ENCODE measurements around the gene DECR2. TPM values are rescaled to one million over a fixed set of nuclear protein-coding genes. Genes with fewer than 3 reads are reported as not detected.

DECR2 gene
- total RNA-seq, 1 donor from 2014 or later: 17.4 TPM

GRCh38 chr16:426115-426905 is 24.6 kb downstream of the DECR2 start:
- FAIRE-seq (no peak), DNase-seq (ENCODE audit: low read depth) (no peak)
- no peaks in the 10 kb centered on the region for H3K27me3 ChIP-seq (ENCODE audit: insufficient read depth, low read length)
- peak overlapping the region; percentile 71 for H3K4me3 ChIP-seq (ENCODE audit: insufficient read depth, low read depth, low read length)
- no peaks in the 10 kb centered on the region for H3K9me3 Mint-ChIP-seq (ENCODE audit: unreplicated experiment)
- TF ChIP-seq CTCF (IDR thresholded peaks at IDR 0.05; ENCODE audit: insufficient read depth, low read depth, low read length) (no peak), EZH2 (IDR thresholded peaks at IDR 0.05; ENCODE audit: insufficient read depth, low read length) (no peak)
- peak overlapping the region; percentile 41 for H3K27ac Mint-ChIP-seq (ENCODE audit: unreplicated experiment)
- peak overlapping the region; percentile 96 for H3K4me2 ChIP-seq (ENCODE audit: low read length)
- no peaks in the 10 kb centered on the region for H3K9me3 ChIP-seq (ENCODE audit: insufficient read depth, low read depth, low read length)
- peaks cover 16% of the 10 kb centered on the region for H3K4me1 Mint-ChIP-seq (ENCODE audit: low read depth, unreplicated experiment)
- peaks cover 25% of the 10 kb centered on the region for H3K4me1 ChIP-seq (ENCODE audit: insufficient read depth, low read length)
- peaks cover 7% of the 10 kb centered on the region for H3K36me3 Mint-ChIP-seq (ENCODE audit: low read depth, unreplicated experiment)
- H3K4me3 Mint-ChIP-seq (ENCODE audit: unreplicated experiment): peak overlapping the region; percentile 86
- peaks cover 50% of the 10 kb centered on the region for H3K79me2 ChIP-seq (ENCODE audit: insufficient read depth, low read length)
- H3K9ac ChIP-seq (ENCODE audit: low read length): peak overlapping the region; percentile 72
- no peak overlapping the region for H2AFZ ChIP-seq (ENCODE audit: low read depth, low read length)
- H3K36me3 ChIP-seq (ENCODE audit: insufficient read depth, low read length): no peaks in the 10 kb centered on the region
- peaks cover 10% of the 10 kb centered on the region for H3K27me3 Mint-ChIP-seq (ENCODE audit: low read depth, unreplicated experiment)
- H4K20me1 ChIP-seq (ENCODE audit: insufficient read depth, low read length): peaks cover 46% of the 10 kb centered on the region
- no peak overlapping the region for H3K27ac ChIP-seq (ENCODE audit: low read depth, low read length)

- Histone ChIP-seq H3K4me1 (ENCODE audit: insufficient read depth, low read length) (peaks cover 25% of the 10 kb centered on the region), H3K27ac (ENCODE audit: low read depth, low read length) (no peak overlapping the region), H2AFZ (ENCODE audit: low read depth, low read length) (no peak overlapping the region), H3K36me3 (ENCODE audit: insufficient read depth, low read length) (no peaks in the 10 kb centered on the region), H3K4me3 (ENCODE audit: insufficient read depth, low read depth, low read length) (peak overlapping the region; percentile 71), H3K9me3 (ENCODE audit: insufficient read depth, low read depth, low read length) (no peaks in the 10 kb centered on the region), H4K20me1 (ENCODE audit: insufficient read depth, low read length) (peaks cover 46% of the 10 kb centered on the region), H3K79me2 (ENCODE audit: insufficient read depth, low read length) (peaks cover 52% of the 10 kb centered on the region), H3K27me3 (ENCODE audit: insufficient read depth, low read length) (no peaks in the 10 kb centered on the region), H3K9ac (ENCODE audit: low read length) (peak overlapping the region; percentile 72), H3K4me2 (ENCODE audit: low read length) (peak overlapping the region; percentile 96)
- H3K9me3 Mint-ChIP-seq (ENCODE audit: unreplicated experiment): no peaks in the 10 kb centered on the region
- TF ChIP-seq CTCF (IDR thresholded peaks at IDR 0.05; ENCODE audit: insufficient read depth, low read depth, low read length) (no peak), EZH2 (IDR thresholded peaks at IDR 0.05; ENCODE audit: insufficient read depth, low read length) (no peak)
- peak overlapping the region; percentile 41 for H3K27ac Mint-ChIP-seq (ENCODE audit: unreplicated experiment)
- peak overlapping the region; percentile 86 for H3K4me3 Mint-ChIP-seq (ENCODE audit: unreplicated experiment)
- H3K4me1 Mint-ChIP-seq (ENCODE audit: low read depth, unreplicated experiment): peaks cover 16% of the 10 kb centered on the region
- H3K27me3 Mint-ChIP-seq (ENCODE audit: low read depth, unreplicated experiment): peaks cover 10% of the 10 kb centered on the region
- H3K36me3 Mint-ChIP-seq (ENCODE audit: low read depth, unreplicated experiment): peaks cover 7% of the 10 kb centered on the region
- no peak for DNase-seq (ENCODE audit: low read depth)
- no peak for FAIRE-seq
Measured at GRCh38 chr16:426906-427249, 25.2 kb downstream of the DECR2 start.

- H3K4me1 ChIP-seq (ENCODE audit: insufficient read depth, low read length): peaks cover 25% of the 10 kb centered on the region
- H3K36me3 ChIP-seq (ENCODE audit: insufficient read depth, low read length): no peaks in the 10 kb centered on the region
- H3K4me1 Mint-ChIP-seq (ENCODE audit: low read depth, unreplicated experiment): peaks cover 16% of the 10 kb centered on the region
- peak overlapping the region; percentile 96 for H3K4me2 ChIP-seq (ENCODE audit: low read length)
- peak overlapping the region; percentile 13 for H3K27ac Mint-ChIP-seq (ENCODE audit: unreplicated experiment)
- H3K9me3 Mint-ChIP-seq (ENCODE audit: unreplicated experiment): no peaks in the 10 kb centered on the region
- peaks cover 7% of the 10 kb centered on the region for H3K36me3 Mint-ChIP-seq (ENCODE audit: low read depth, unreplicated experiment)
- no peak overlapping the region for H2AFZ ChIP-seq (ENCODE audit: low read depth, low read length)
- H4K20me1 ChIP-seq (ENCODE audit: insufficient read depth, low read length): peaks cover 46% of the 10 kb centered on the region
- H3K4me3 Mint-ChIP-seq (ENCODE audit: unreplicated experiment): peak overlapping the region; percentile 86
- FAIRE-seq (no peak), DNase-seq (ENCODE audit: low read depth) (no peak)
- TF ChIP-seq EZH2 (IDR thresholded peaks at IDR 0.05; ENCODE audit: insufficient read depth, low read length): no peak
- TF ChIP-seq CTCF (IDR thresholded peaks at IDR 0.05; ENCODE audit: insufficient read depth, low read depth, low read length): no peak
- peak overlapping the region; percentile 72 for H3K9ac ChIP-seq (ENCODE audit: low read length)
- no peaks in the 10 kb centered on the region for H3K9me3 ChIP-seq (ENCODE audit: insufficient read depth, low read depth, low read length)
- H3K27ac ChIP-seq (ENCODE audit: low read depth, low read length): no peak overlapping the region
- H3K27me3 Mint-ChIP-seq (ENCODE audit: low read depth, unreplicated experiment): peaks cover 10% of the 10 kb centered on the region
- H3K79me2 ChIP-seq (ENCODE audit: insufficient read depth, low read length): peaks cover 52% of the 10 kb centered on the region
- H3K27me3 ChIP-seq (ENCODE audit: insufficient read depth, low read length): no peaks in the 10 kb centered on the region
- peak overlapping the region; percentile 71 for H3K4me3 ChIP-seq (ENCODE audit: insufficient read depth, low read depth, low read length)
Measured at GRCh38 chr16:427250-427649, 25.6 kb downstream of the DECR2 start.
